Fibroblast of skin of right quadriceps (primary cell): ENCODE data around the gene ABCA5.

Source experiments
- DNase-seq: peaks from one replicate; pipeline ENCODE4 v3.0.0-alpha.2; 2013

The ABCA5 gene

GRCh38 chr17:69250641-69251040, 76.3 kb downstream of the ABCA5 start:
- no peak for DNase-seq

GRCh38 chr17:69246726-69247375, 80.1 kb downstream of the ABCA5 start:
- DNase-seq, result peak; percentile 46

- DNase-seq, result no peak
These were observed 80.7 kb downstream of the ABCA5 start for GRCh38 chr17:69246202-69246601.

GRCh38 chr17:69245617-69246016, 81.3 kb downstream of the ABCA5 start:
- DNase-seq, result no peak

- DNase-seq, result no peak
These were observed 87.0 kb downstream of the ABCA5 start for GRCh38 chr17:69239611-69240600.

GRCh38 chr17:69236946-69237345, 90.0 kb downstream of the ABCA5 start:
- no peak for DNase-seq

- no peak for DNase-seq
These were observed 90.5 kb downstream of the ABCA5 start for GRCh38 chr17:69236464-69236863.

GRCh38 chr17:69235338-69236058, 91.4 kb downstream of the ABCA5 start:
- peak; percentile 68 for DNase-seq

- no peak for DNase-seq
These were observed 94.3 kb downstream of the ABCA5 start for GRCh38 chr17:69232650-69233049.

- no peak for DNase-seq
These were observed 95.4 kb downstream of the ABCA5 start for GRCh38 chr17:69231521-69231920.

GRCh38 chr17:69230939-69231338, 96.0 kb downstream of the ABCA5 start:
- no peak for DNase-seq

- DNase-seq, result no peak
These were observed 98.4 kb downstream of the ABCA5 start, which contains the start of gene ABCA10 for GRCh38 chr17:69228576-69228975. ABCA10 (minus strand) TSS chr17:69228824; CDS start chr17:69225358, 3,466 bp downstream.

GRCh38 chr17:69228018-69228417, 98.9 kb downstream of the ABCA5 start:
- no peak for DNase-seq

GRCh38 chr17:69227541-69227940, 99.4 kb downstream of the ABCA5 start:
- DNase-seq, result no peak

- DNase-seq, result peak; percentile 10
These were observed 103.1 kb downstream of the ABCA5 start for GRCh38 chr17:69223809-69224208.

GRCh38 chr17:69222707-69223258, 104.2 kb downstream of the ABCA5 start:
- DNase-seq, result no peak

GRCh38 chr17:69220098-69220497, 106.8 kb downstream of the ABCA5 start:
- DNase-seq, result no peak

- DNase-seq, result no peak
These were observed 107.9 kb downstream of the ABCA5 start for GRCh38 chr17:69218986-69219385.

- DNase-seq, result no peak
These were observed 113.7 kb downstream of the ABCA5 start for GRCh38 chr17:69213059-69213813.

- DNase-seq, result no peak
These were observed 118.3 kb downstream of the ABCA5 start for GRCh38 chr17:69208640-69209039.

- no peak for DNase-seq
These were observed 119.8 kb downstream of the ABCA5 start for GRCh38 chr17:69207151-69207550.

- DNase-seq, result no peak
These were observed 128.7 kb downstream of the ABCA5 start for GRCh38 chr17:69198238-69198637.
